ENCODE data around the gene CARHSP1.
A peak's percentile ranks its signal among the peaks of the same experiment; 100 is the strongest.
"Not testable (repeated sequence)": the region's sequence is repeated elsewhere in the genome, so short reads cannot be mapped to it uniquely, and the experiment has no call there.

The CARHSP1 gene

DNA sequence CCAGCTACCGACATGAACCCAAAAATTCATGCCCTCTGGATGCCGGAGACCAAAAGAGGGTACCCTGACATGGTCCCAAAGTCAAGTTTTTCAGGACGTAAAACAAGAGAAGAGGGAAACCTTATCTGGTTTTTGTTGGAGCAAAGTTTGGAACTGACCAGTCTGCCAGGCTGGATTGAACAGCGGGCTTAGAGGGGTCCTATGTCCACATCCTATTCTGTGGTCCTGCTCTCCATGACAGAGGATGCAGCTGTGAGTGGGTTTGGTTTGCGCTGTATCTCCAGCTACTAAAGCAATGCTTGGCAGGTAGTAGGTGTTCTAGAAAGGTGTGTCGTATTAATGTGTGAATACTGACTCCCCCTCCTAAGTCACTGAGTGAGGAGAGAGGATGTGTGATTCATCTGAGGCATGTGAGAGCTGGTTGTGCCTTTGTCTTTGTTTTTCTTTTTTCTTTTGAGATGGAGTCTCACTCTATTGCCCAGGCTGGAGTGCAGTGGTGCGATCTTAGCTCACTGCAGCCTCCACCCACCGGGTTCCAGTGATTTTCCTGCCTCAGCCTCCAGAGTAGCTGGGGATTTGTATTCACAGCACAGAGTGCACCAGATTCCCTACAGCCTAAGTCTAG lies 40.2 kb downstream of the CARHSP1 start:
- no peak for DNase-seq (ENCODE audit: low spot score)

DNA sequence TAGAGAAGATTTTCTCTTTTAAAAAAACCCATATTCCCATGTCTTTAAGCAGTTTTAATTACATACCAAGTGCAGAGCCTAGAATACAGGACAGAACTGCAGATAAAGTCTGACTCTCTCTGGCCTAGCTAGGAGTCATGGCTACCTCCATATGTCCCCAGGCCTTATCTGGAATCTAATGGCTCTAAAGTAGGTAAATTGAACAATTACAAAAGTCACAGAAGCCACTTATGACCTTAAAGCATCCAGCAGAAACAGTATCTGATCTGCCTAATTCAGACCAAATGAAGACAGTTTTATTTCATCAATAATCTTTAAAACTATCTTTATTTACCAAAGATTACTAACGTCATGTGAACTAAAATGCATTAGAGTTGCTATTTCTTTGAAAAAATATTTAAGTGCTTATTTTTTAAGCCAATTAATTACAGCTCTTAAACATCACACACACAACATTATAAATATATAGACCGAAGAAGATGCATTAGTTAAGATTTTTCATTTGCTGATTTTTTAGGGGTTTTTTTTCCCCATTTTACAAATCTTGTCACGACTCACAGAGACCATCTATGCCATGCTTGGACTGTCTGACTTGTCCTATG lies 42.4 kb downstream of the CARHSP1 start:
- no peak for DNase-seq (ENCODE audit: low spot score)

DNA sequence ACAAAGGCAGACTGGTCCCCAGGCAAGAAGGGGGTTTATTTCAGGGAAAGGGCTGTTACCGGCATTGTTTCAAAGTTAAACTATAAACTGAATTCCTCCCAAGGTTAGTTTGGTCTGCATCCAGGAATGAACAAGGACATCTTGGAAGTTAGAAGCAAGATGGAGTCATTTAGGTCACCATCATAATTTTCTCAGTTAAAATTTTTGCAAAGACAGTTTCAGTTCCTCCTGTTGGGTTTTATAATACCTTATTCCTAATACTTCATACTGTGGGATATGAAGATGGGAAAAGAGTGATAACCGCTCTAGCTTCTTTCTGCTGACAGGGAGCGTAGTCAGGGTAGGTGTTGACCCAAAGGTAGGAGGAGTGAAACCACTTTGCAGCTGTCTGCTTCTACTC lies 46.4 kb downstream of the CARHSP1 start:
- DNase-seq (ENCODE audit: low spot score), result no peak

DNA sequence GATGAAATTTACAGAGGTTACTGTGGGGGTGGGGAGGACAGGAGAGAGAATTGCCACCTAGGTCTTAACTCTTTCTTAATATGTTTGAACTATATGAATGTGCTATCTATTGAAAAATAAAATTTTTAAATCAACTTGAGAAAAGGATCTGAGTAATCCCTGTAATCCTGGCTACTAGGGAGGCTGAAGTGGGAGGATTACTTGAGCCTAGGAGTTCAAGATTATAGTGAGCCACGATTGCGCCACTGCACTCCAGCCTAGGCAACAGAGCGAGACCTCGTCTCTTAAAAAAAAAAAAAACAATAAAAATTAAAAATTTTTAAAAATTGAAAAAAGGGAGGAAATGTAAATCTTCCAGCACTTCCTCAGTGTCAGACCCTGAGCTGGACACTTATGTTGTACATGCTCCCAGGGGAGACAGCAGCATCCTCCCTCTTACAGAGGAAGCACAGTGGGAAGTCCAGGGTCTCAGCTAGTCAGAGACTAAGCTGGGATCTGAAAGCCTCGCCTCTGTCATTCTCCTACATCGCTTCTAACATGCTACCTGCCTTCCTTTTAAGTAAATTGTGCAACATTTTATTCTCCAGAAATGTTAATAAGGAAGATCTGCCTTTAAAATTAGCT lies 49.3 kb downstream of the CARHSP1 start:
- no peak for DNase-seq (ENCODE audit: low spot score)

DNA sequence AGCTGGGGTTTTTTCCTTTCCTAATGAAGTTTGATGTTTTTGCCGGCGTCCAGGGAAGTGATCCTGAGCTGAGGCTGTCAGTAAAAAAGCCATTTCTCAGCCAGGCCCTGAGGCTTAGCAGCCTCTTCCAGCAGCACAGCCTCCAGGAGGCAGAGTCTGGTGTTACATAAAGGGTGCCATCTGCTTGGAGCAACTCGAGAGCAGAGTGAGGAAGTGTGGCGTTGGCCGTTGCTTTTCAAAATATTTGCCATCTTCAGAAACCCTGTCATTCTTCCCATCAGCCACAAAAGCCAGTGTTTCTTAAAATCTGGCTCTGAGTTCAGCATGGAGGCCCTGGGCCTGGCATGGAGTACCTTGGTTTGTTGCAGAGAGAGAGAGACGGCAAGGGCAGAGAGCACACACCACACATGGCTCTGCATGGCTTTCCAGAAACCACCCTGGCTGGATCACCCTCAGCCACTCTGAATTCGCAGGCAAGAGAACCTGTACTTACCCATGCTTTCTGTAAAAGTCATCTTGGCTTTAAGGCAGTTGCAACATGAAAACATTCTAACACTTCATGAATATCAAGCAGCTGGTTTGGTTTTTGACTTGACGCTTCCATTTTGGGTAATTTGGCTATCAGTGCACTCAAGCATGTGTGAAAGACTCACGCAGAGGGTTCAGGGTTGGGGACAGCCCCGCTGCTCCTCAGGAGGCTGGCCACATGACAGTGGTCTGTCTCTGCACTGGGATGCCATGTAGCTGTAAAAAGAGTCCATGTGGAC lies 50.1 kb downstream of the CARHSP1 start:
- DNase-seq (ENCODE audit: low spot score), result no peak

DNA sequence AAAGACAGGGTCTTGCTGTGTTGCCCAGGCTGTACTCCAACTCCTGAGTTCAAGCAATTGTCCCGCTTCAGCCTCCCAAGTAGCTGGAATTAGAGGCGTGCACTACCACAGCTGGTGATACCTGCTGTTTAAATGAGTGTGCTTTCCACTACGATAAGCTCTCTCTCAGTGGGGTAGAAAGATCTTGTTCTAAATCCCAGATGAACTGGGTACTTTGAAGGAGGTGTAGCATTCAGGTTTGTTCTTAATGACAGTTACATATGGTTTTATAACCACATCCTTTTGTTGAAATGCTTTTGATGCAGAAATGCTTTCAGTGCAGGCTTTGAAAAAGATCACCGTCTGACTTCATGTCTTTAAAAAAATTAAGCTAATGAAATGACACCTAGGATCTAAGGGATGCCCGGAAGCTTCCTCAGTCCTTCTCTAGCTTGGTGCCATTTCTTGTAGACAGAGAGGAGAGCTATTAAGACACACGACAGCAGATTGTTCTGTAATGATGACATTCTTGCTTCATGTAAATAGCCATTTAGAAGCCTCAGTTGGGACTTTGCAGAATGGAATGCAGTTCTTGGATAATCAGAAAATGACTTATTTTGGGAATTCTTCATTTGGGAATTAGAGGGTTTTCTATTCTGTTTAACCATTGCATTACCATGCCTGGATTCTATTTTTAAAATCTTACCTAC lies 51.7 kb downstream of the CARHSP1 start:
- DNase-seq (ENCODE audit: low spot score), result no peak

DNA sequence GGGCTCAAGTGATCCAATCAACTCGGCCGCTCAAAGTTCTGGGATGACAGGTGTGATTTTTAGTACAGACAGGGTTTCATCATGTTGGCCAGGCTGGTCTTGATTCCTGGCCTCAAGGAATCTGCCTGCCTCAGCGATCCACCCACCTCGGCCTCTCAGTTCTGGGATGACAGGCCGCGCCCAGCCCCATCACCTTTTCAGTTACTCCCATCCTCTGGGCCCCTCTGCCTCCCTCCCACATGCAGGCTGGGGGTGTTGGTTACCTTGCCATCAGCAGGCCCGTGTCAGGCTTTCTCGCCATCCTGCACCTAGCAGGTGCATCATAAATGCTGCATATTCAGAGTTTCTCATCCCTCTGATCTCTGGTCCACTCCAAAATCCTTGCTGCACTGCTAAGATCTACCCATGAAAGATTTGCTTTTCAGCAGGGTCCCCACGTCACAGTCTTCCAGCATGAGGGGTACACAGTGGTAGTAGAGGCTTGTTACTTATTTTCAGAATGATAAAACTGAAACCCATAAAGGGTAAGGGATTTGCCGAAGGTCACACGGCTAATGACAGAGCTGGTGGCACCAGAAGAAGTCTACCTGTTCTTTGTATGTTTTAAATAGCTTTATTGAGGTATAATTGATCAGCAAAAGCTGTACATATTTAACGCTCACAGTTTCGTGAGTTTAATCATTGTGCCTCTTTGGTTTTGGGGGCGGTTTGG lies 54.6 kb downstream of the CARHSP1 start:
- no peak for DNase-seq (ENCODE audit: low spot score)

DNA sequence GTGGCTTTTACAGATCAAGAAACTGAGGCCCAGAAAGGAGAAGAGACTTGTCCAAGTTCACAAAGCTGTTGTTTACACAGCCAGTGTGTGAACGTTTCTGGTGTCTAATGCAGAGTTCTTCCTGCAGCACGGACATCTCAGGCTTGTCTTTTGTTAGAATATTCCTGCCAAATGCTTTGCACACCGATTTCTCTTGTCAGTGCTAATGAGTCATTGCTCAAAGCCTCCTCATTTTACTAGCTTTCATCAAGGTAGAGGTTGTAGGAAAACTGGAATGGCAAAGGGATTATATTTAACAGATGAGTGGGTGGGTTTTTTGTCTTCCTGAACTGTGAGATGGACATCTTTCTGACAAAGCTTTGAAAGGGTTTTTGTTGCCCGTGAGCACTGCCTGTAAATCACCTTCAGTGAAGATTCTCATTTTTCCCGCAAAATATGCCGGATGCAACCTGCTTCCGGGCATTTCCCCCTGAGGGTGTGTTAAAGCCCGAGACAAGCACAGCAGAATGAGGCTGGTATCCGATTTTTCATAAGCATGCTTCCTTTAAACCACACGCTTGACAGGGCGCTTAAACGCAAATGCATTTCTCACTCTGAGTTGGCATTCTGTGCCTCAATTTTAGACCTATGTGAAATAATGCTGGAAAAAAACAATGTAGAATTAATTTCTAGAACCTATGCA lies 56.5 kb downstream of the CARHSP1 start:
- no peak for DNase-seq (ENCODE audit: low spot score)

DNA sequence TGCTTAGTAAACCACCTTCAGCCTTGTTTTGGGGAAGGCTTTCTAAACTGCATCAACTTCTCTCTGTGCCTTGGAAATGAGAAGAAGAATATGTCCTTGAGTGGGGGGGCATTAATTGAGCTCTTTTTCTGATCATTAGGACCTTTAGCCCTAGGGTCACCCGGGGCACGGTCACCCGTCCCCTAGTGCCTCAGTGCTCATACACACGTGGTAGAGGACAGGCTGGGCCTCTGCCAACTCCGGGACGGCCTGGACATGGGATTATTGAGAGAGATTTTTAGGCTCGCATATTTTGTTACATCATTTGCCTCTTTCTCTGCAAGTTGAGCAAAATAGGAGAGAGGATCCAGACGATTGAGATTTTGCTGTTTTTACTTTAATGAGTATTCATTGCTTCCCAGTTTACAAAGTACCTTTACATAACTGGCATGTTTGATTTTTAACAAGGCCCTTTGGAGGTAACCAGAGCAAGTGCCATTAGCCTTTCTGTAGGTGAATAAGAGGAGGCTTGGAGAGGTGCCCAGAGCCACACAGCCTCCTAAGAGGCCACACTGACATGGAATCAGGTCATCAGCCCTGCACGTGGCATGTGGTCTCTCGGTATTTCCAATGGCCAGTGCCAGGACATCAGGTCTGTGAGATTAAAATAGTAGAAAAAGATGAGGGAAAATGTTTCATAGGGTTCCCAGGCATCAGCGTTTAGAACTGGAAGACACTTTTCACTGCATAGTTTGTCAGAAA lies 60.0 kb downstream of the CARHSP1 start:
- DNase-seq (ENCODE audit: low spot score), result no peak

DNA sequence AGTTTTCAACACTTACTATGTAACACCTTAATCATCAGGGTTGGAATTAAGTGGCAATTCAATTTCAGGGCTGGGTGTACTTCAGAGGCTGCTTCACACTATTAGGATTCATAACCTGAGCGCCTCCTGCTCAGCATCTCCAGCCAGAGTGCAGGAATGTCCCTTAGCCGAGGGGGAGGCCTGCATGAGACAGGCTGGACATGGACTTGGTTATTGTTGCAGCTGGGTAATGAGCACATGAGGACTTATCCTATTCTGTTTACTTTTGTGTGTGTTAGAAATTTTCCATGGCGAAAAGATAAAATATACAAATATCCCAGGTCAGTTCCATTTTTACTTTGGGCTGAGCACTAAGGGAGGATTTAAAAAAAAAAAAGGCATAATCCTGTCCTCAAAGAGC lies 60.8 kb downstream of the CARHSP1 start:
- DNase-seq (ENCODE audit: low spot score), result no peak

DNA sequence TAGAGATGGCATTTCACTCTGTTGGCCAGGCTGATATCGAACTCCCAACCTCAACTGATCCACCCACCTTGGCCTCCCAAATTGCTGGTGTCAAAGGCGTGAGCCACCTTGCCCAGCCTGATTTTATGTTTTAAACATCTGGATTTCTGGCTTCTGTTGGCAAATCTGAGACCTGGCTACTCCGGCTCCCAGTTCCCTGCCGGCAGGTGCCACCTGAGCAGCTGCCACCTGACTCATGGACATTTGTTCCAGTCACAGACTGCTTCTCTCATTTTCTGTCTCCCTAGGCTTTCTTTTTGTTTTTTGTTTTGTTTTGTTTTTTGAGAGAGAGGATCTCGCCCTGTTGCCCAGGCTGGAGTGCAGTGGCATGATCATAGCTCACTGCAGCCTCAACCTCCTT lies 61.6 kb downstream of the CARHSP1 start:
- DNase-seq (ENCODE audit: low spot score), result no peak

DNA sequence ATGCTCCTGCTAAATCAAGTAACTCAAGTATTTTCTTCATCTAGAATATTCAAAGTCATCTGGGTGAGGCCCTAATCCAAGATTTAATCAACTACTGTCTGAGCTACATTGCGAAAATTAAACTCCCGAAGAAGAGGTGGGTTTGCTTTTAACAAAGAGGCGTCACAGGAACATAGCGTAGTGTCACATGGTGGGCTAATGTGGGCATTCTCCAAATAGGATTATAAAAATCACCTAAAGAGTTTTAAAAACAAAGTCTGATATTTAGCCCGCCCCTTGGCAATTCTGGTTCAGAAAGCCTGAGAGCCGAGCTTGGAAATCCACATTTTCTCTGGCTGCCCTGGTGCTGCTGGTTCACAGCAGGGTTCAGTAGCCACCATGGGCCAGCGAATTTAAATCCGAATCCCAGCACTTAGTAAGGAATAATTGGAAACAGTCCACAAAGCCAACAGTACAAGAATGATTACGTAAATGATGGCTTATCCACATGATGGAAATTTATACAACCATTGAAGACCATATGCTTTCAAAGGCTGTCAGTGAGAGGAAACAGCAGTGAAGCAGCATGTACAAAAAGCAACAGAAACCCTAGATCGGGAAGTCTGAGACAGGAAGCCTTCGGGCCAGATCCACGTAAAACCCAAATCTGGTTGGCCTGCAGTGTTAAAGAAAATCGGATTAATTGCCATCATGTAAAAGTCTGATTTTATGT lies 62.4 kb downstream of the CARHSP1 start:
- DNase-seq (ENCODE audit: low spot score), result peak; percentile 33

DNA sequence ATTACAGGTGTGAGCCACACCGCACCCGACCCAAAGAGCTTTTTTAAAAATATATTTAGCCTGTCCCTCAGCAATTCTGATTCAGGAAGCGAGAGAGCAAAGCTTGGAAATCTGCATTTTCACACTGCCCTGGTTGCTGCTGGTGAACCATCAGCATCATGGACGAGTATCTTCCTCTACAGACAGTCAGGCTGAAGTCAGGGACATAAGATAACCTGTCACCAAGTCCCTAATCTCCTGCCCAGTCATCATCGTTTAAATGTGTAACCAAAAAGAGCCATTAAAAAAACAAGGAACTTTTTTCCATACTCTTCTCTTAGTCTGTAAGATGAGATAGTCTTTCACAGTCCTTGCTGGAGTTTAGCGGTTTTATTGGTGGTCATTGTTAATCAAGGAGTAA lies 64.5 kb downstream of the CARHSP1 start:
- no peak for DNase-seq (ENCODE audit: low spot score)

DNA sequence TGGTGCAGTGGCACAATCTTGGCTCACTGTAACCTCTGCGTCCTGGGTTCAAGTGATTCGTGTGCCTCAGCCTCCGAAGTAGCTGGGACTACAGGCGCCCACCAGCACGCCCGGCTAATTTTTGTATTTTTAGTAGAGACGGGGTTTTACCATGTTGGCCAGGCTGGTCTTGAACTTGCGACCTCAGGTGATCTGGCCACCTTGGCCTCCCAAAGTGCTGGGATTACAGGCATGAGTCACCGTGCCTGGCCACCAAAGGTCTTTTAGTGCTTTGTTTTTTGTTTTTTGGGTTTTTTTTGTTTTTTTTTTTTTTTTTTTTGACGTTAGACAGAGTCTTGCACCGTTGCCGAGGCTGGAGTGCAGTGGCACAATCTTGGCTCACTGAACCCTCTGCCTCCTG lies 65.1 kb downstream of the CARHSP1 start:
- not testable (repeated sequence) for DNase-seq (ENCODE audit: low spot score)
